Measurements from ENCODE around the gene NTMT1.

NTMT1 gene

GRCh38 chr9:129637102-129637501, 11.1 kb downstream of the NTMT1 start:
- DNase-seq (ENCODE audit: low spot score): no peak

DNA sequence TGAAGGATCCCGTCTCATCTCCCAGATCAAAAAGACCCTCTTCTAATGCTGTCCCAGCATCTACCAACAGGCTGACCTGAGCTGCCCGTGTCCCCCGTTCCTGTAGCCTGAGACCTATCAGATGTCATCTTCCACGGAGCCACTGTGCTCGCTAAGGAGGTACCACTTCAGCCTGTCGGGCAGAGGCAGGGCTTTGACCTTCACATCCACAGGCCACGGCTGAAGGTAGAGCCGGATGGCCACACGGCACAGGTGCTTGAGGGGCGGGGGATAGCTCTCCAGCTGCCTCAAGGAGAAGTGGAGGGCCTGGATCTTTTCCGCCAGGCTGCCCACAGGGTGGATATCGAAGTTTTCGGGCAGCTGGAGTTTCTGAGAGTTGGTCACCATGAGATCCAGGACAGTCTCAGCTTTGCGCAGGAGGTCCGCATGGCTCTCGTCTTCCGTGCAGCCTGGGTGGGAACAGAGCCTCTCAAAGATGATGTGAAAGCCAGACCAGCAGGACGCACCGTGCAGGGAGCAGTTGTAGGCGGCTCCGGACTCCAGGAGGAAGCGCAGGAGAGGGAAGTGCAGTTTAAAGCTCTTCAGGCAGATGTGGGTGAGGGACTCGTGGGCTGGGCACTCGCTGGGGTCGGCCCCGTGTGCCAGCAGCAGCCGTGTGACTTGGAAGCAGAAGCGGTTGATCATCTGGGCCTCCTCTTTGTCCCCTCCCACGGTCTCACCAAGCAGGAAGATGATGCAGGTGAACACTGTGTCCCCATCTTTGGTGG, 11.9 kb downstream of the NTMT1 start:
- no peak for DNase-seq (ENCODE audit: low spot score)

GRCh38 chr9:129639034-129639630, 13.2 kb downstream of the NTMT1 start:
- no peak for DNase-seq (ENCODE audit: low spot score)

- no peak for DNase-seq (ENCODE audit: low spot score)
Measured at GRCh38 chr9:129639756-129640085, 13.8 kb downstream of the NTMT1 start.

DNA sequence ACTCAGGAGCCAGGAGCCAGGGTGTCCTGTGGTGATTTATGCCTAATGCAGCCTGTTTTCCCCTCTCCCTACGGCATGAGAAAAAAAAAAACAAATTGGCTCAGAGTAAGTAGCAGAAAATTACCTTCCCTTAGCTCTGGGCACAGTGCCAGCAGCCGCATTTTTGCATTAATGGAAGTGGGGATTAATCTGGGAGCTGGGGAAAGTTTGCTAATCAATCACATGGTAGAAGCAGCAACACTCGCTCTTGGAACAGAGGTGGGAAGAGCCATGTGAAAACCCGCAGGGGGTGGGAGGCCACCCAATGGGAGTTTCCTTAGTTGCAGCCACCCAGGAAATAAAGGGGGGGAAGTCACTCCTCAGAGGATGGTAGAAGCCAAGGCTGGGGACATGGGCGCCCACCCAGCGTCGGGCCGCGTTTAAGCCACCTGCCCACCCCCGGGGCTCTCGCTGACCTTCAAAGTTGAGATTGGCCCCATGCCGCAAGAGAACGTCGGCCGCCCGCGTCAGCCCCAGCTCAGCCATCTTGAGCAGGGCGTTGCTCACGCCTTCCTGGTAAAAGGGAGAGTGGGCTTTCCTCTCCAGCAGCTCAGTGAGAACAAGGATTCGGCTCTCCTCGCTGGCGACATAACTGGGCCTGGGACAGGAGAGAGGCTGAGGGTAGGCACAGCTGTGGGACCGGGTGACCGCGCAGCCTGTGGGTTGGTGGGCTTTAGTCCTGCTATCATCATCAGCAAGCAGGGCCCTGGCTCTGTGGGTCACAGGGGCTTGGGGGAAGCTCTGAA, 14.3 kb downstream of the NTMT1 start:
- peak; percentile 86 for DNase-seq (ENCODE audit: low spot score)

DNA sequence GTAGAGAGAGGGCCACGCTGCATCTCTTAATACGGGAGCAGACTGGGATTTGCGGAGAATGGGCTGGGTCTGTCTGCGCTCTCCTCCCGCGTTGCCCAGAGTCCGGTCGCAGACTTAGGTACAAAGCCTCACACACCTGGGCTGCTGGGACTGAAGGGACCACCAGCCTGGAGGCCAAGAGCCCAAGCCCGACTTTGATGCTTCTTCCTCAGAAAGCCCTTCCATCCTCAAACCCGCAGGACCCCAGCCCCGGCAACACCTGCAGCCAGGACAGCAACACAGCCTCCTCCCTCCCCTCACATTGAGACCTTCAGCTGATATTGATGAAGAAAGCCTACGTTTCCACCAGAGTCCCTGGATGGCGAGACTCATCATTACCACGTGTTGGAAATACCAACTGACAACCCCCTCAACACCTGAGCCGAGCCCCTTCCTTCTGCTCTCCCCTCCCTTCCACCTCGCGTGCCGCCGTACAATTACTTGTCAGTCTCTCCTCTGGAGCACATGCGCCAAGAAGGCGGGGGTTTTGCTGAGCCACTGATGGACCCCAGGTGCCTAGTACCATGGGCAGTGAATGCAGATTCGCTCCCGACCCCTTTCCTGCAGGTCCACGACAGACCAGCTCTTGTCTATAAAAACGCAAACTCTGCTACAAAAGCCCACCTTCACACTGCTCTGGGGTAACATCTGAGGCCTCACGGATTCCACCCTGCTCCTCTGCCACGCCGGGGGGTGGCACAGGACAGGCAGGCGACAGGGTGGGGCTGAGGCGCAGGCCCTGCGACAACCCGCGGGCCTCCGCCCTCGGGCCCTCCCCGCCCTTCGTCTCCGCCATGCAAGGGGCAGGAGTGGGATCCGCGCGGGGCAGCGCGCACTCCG, 15.1 kb downstream of the NTMT1 start:
- no peak for DNase-seq (ENCODE audit: low spot score)

DNA sequence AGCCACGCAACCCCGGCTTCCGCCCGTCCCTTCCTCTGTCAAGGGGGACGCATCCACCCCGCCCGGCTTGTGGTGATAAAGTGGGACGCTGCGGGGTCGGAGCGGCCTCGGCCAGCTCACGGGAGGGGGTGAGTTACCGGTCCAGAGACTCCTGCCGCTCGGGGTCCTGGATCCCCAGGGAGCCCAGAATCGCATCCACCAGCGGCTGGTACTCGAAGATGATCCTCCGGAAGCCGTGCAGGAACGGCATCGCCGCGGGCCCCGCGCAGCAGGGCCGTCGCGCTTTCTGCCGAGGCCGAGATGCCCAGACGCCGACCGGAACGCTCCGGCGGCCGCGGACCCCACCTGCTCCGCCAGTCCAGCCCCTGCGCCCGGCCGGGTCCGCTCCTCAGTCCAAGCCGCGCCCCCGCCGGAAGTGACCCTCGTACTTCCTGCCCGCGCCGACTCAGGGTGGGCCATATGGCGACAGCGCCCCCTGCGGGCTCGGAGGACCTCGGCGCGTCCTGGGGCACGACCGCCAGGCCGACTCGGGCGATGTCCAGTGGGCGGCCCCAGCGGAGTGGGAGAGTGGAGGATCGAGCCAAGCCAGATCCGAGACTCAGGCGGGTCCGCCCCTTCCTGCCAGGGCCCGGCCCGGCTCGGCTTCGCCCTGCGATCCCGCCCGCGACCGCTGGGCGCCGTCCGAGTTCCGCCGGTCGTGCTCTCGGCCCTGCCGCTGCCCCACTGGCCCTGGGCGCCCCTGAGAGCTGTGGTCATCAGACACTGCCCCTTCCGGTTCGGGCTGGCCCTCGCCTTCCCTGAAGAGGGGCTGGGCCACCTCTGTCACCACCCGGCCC, 16.0 kb downstream of the NTMT1 start, which contains the start of gene ASB6:
ASB6 (minus strand) TSS at position 402 of the 836 bp plus-strand sequence; CDS start at position 250, 152 bp downstream.
- peak; percentile 93 for DNase-seq (ENCODE audit: low spot score)

GRCh38 chr9:129643706-129644105, 17.7 kb downstream of the NTMT1 start:
- no peak for DNase-seq (ENCODE audit: low spot score)

- DNase-seq (ENCODE audit: low spot score): no peak
Measured at GRCh38 chr9:129644365-129644764, 18.4 kb downstream of the NTMT1 start.

- DNase-seq (ENCODE audit: low spot score): no peak
Measured at GRCh38 chr9:129644902-129645301, 18.9 kb downstream of the NTMT1 start.

DNA sequence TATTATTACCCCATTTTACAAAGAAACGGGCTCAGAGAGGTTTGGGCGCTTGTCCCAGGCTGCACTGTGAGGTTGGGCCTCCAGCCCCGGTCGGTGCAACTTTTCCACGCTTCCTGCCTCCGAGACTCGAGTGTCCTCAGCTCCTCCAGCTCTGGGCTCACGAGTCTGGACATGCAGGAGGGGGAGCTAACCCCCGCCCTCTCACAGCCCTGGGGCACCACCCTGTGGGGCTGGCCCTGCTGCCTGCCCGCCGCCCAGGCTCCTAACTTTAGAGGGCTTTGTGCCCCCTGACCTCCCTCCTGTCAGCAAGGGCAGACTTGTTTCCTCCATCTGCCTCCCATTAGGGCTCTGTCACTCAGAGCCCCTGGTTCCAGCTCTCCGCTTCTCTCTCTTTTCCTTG, 20.3 kb downstream of the NTMT1 start:
- no peak for DNase-seq (ENCODE audit: low spot score)

GRCh38 chr9:129646654-129647053, 20.7 kb downstream of the NTMT1 start:
- no peak for DNase-seq (ENCODE audit: low spot score)

GRCh38 chr9:129647635-129648034, 21.7 kb downstream of the NTMT1 start:
- DNase-seq (ENCODE audit: low spot score): no peak

- no peak for DNase-seq (ENCODE audit: low spot score)
Measured at GRCh38 chr9:129648092-129648763, 22.3 kb downstream of the NTMT1 start.

GRCh38 chr9:129648764-129649115, 22.8 kb downstream of the NTMT1 start:
- DNase-seq (ENCODE audit: low spot score): no peak

GRCh38 chr9:129649726-129650679, 24.0 kb downstream of the NTMT1 start:
- DNase-seq (ENCODE audit: low spot score): no peak

GRCh38 chr9:129650680-129651235, 24.8 kb downstream of the NTMT1 start:
- no peak for DNase-seq (ENCODE audit: low spot score)

GRCh38 chr9:129653823-129654553, 28.0 kb downstream of the NTMT1 start:
- no peak for DNase-seq (ENCODE audit: low spot score)

Data from putamen (tissue), 1 donor.